ENCODE measurements around the gene PARPBP.

DNA sequence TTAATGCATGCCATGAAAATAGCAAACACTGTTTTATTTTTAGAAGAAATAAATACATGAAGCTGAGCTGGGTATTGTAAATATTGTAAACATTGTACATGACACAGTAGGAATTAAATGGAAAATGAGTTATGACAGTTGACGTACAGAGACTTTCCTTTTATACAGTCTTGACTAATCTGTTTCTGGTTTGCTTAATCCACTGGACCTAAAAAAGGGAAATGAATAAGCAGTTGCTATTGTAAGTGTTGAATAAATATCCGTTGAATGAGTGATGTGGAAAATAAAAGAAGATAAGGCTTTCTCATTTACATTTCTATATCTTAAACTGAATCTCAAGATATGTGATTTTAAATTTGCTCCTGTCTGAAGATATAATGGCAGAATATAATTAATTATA lies 62.7 kb downstream of the PARPBP start:
- TF ChIP-seq CTCF (IDR thresholded peaks at IDR 0.05) (no peak), POLR2A (IDR thresholded peaks at IDR 0.05) (no peak)

All from uterus (tissue), 2 donors.